Transverse colon (tissue), 4 donors: ENCODE measurements around the gene ABCF1. TPM values are rescaled to one million over a fixed set of nuclear protein-coding genes. Genes with fewer than 3 reads are reported as not detected.

ENCODE experiments used
- DNase-seq: peaks from one replicate; pipeline ENCODE4 v3.0.0-alpha.2; 2019
- H3K27ac ChIP-seq, 4 donors: fragments of 200-600 bp; sonication (generic); 2 replicates each; pipeline ENCODE4 v1.5.1; 2016 to 2018; ENCODE audit warnings: inconsistent platforms in 4 of 4
- H3K27me3 ChIP-seq: fragments of 200-600 bp; sonication (generic); 2 replicates; pipeline ENCODE4 v1.5.1; 2017; ENCODE audit warnings: inconsistent platforms
- H3K36me3 ChIP-seq, 4 donors: fragments of 200-600 bp; sonication (generic); 2 replicates each; pipeline ENCODE4 v1.5.1; 2017 to 2019; ENCODE audit warnings: inconsistent platforms in 4 of 4
- H3K4me1 ChIP-seq, 4 donors: fragments of 200-600 bp; sonication (generic); 2 replicates each; pipeline ENCODE4 v1.5.1; 2017 to 2020; ENCODE audit warnings: inconsistent platforms in 4 of 4
- H3K4me3 ChIP-seq, 4 donors: fragments of 200-600 bp; sonication (generic); 1 replicate in 1 of 4; 2 replicates in 3 of 4; pipeline versions ENCODE4 v1.5.1 to v1.6.1; 2017 to 2019; ENCODE audit warnings: inconsistent platforms in 4 of 4
- H3K9me3 ChIP-seq, 2 donors: fragments of 200-600 bp; sonication (generic); 2 replicates each; pipeline ENCODE4 v1.5.1; 2017 to 2019; ENCODE audit warnings: inconsistent platforms in 2 of 2
- CTCF ChIP-seq, 5 experiments: fragments of 200-600 bp in 3 of 5; fragments of 450-650 bp in 2 of 5; sonication (generic) in 3 of 5; IDR thresholded peaks; 1 replicate in 2 of 5; 2 replicates in 3 of 5; pipeline ENCODE4 v1.5.1; 2016 to 2017; ENCODE audit warnings: antibody characterized with exemption in 5 of 5, inconsistent platforms in 3 of 5, mild to moderate bottlenecking in 2 of 5, moderate library complexity in 1 of 5
- EP300 ChIP-seq: sonication (generic); formaldehyde crosslinking; IDR thresholded peaks from one replicate; pipeline ENCODE4 v1.6.1; 2017; ENCODE audit warnings: antibody characterized with exemption, low read depth
- POLR2A ChIP-seq: fragments of 450-650 bp; IDR thresholded peaks from one replicate; pipeline ENCODE4 v1.6.1; 2016; ENCODE audit warnings: antibody characterized with exemption, mild to moderate bottlenecking, moderate library complexity
- POLR2AphosphoS5 ChIP-seq, 3 donors: sonication (generic); formaldehyde crosslinking; IDR thresholded peaks; one replicate each; pipeline ENCODE4 v1.6.1; 2016; ENCODE audit warnings: antibody characterized with exemption in 3 of 3
- WGBS, 2 donors: methylation state at CpG; one replicate each; pipeline ENCODE4 v1.1.5; 2018; ENCODE audit warnings: low coverage in 1 of 2; 5-methylcytosine and 5-hydroxymethylcytosine counted together
- in situ Hi-C, 4 donors: fragments of 200-750 bp; cut with MboI; loops; one replicate each; pipeline versions ENCODE4 v1.15.0 to v1.15.1; 2017; ENCODE audit warnings: low sequenced_read_pairs in 3 of 4, low pct_ligation_motif_present in 1 of 4, low pct_unique_long_range_greater_than_20kb in 1 of 4
- intact Hi-C: fragments of 100-400 bp; cut with DNase I; formaldehyde crosslinking; loops from one replicate; pipeline ENCODE4 v1.15.1; 2023; ENCODE audit warnings: low total_unique reads
- total RNA-seq, 4 donors: library from RNA; depleted of rRNA; stranded (reverse); fragments of >200 nt; gene quantifications; one replicate each; pipeline ENCODE4 v1.1.0, GENCODE V29; 2016

Gene ABCF1
- total RNA-seq, 4 donors from 2014 or later, result 33.0 to 52.0 (median 40.1) TPM

GRCh38 chr6:30601436-30601814 is 30.2 kb downstream of the ABCF1 start:
- intact Hi-C loops (no loop called here), in situ Hi-C loops (no loop called here)
- no peaks in the 10 kb centered on the region for H3K9me3 ChIP-seq

GRCh38 chr6:30601815-30602641 is 30.8 kb downstream of the ABCF1 start:
- Histone ChIP-seq H3K4me3 (no peak overlapping the region), H3K27ac (no peak overlapping the region), H3K9me3 (no peaks in the 10 kb centered on the region), H3K36me3 (peaks cover 0 to 61% (median 30%) of the 10 kb centered on the region in 4 donors), H3K27me3 (no peaks in the 10 kb centered on the region), H3K4me1 (no peaks in the 10 kb centered on the region)
- 89% methylated on average over 3 to 36 of the region's 39 CpGs for WGBS, 2 donors
- peak in 2 of 3 donors; percentile 6 to 51 for TF ChIP-seq POLR2AphosphoS5 (IDR thresholded peaks at IDR 0.05)
- no peak for TF ChIP-seq CTCF (IDR thresholded peaks at IDR 0.05)
- TF ChIP-seq POLR2A, result no peak
- no peak for TF ChIP-seq EP300
- DNase-seq, result no peak
- in situ Hi-C loops (no loop called here), intact Hi-C loops (no loop called here)

More at GRCh38 chr6:30601436-30601814, 30.2 kb downstream of the ABCF1 start:
- Histone ChIP-seq H3K27ac (no peak overlapping the region), H3K4me1 (no peaks in the 10 kb centered on the region), H3K36me3 (peaks cover 0 to 55% (median 26%) of the 10 kb centered on the region in 4 donors), H3K4me3 (no peak overlapping the region), H3K27me3 (no peaks in the 10 kb centered on the region)
- DNase-seq, result no peak
- WGBS, 2 donors, result 69% methylated on average over 6 of the region's 6 CpGs; no CpG with 5 or more reads in 1 of the 2 donors
- TF ChIP-seq POLR2A (no peak), POLR2AphosphoS5 (IDR thresholded peaks at IDR 0.05) (no peak)

- 79 to 95% methylated on average over 2 to 13 of the region's 13 CpGs for WGBS, 2 donors
- in situ Hi-C loops, result no loop called here
- H3K4me1 ChIP-seq, result no peaks in the 10 kb centered on the region
- peaks cover 0 to 78% (median 40%) of the 10 kb centered on the region in 4 donors for H3K36me3 ChIP-seq
- H3K4me3 ChIP-seq, result no peak overlapping the region
- no peaks in the 10 kb centered on the region for H3K27me3 ChIP-seq
- TF ChIP-seq EP300, result no peak
- intact Hi-C loops, result no loop called here
- no peaks in the 10 kb centered on the region for H3K9me3 ChIP-seq
- H3K27ac ChIP-seq, result no peak overlapping the region
- no peak for DNase-seq
Measured at GRCh38 chr6:30603961-30604360, 32.7 kb downstream of the ABCF1 start.

GRCh38 chr6:30610065-30610464 is 38.8 kb downstream of the ABCF1 start:
- Histone ChIP-seq H3K27ac (no peak overlapping the region), H3K36me3 (peaks cover 0 to 44% (median 25%) of the 10 kb centered on the region in 4 donors), H3K9me3 (no peaks in the 10 kb centered on the region), H3K4me3 (no peak overlapping the region), H3K4me1 (peaks cover 4 to 43% (median 28%) of the 10 kb centered on the region in 4 donors), H3K27me3 (no peaks in the 10 kb centered on the region)
- in situ Hi-C loops, result no loop called here
- intact Hi-C loops, result no loop called here
- DNase-seq, result no peak
- 75 to 83% methylated on average over 2 to 4 of the region's 4 CpGs for WGBS, 2 donors
- TF ChIP-seq POLR2AphosphoS5 (IDR thresholded peaks at IDR 0.05), result no peak
- TF ChIP-seq CTCF (IDR thresholded peaks at IDR 0.05), result no peak
- TF ChIP-seq POLR2A, result no peak
- no peak for TF ChIP-seq EP300

- H3K36me3 ChIP-seq, result peaks cover 0 to 35% (median 19%) of the 10 kb centered on the region in 4 donors
- H3K27ac ChIP-seq, result peak overlapping the region in 2 of 4 donors; percentile 94 to 98
- peaks cover 4 to 43% (median 28%) of the 10 kb centered on the region in 4 donors for H3K4me1 ChIP-seq
- no peaks in the 10 kb centered on the region for H3K9me3 ChIP-seq
- H3K4me3 ChIP-seq, result no peak overlapping the region
- no peaks in the 10 kb centered on the region for H3K27me3 ChIP-seq
- 63 to 78% methylated on average over 3 to 9 of the region's 9 CpGs for WGBS, 2 donors
- in situ Hi-C loops (no loop called here), intact Hi-C loops (no loop called here)
- TF ChIP-seq POLR2AphosphoS5 (IDR thresholded peaks at IDR 0.05) (peak in 1 of 3 donors; percentile 37), POLR2A (no peak)
- no peak for DNase-seq
Measured at GRCh38 chr6:30611150-30611855, 40.1 kb downstream of the ABCF1 start.
